Heart left ventricle (tissue), 13 donors: ENCODE measurements around the gene MET.

Experiments
- CTCF ChIP-seq, 12 donors: fragments of 200-600 bp; sonication (generic) in 4 of 12; IDR thresholded peaks; one replicate each; pipeline versions ENCODE4 v1.5.0 to v1.8.0; 2018 to 2022; ENCODE audit warnings: antibody characterized with exemption in 12 of 12, mild to moderate bottlenecking in 5 of 12
- POLR2A ChIP-seq, 2 donors: fragments of 450-650 bp; IDR thresholded peaks; one replicate each; pipeline ENCODE4 v1.6.1; 2017; ENCODE audit warnings: antibody characterized with exemption in 2 of 2, mild to moderate bottlenecking in 2 of 2, moderate library complexity in 2 of 2
- donor health status: ischemic (EF 13 %, LVEDD 7.1; RV severe dilation, severe dysfunction).
- donor health status: DM: no; HTN: yes; CAD: no.
- donor health status: DM: no; HTN: no; CAD: no.
- donor health status: ischemic (EF 25% LVEDD 6.9; RV normal size, moderate dysfunction).
- donor health status: ischemic (EF 25% LVEDD 5.7; RV mildly dilated, moderate dysfunction).
- donor health status: ischemic (EF 35%, LVEDD 5.7; RV mildly dilated, moderate dysfunction).
- donor health status: nonischemic (EF 11% LVEDD 7.7; RV severe dilation, severe dysfunction).
- donor health status: DM: yes; HTN: yes; CAD: no.
- donor health status: PGD.
- donor health status: ischemic (EF 29% LVEDD 5.4; RV normal size, mild dysfunction).
- donor health status: nonischemic (EF 23%, LVEDD 6.1; RV moderate dilation, normal function).

GRCh38 chr7:116724560-116725231 is 52.7 kb downstream of the MET start:
- TF ChIP-seq POLR2A (IDR thresholded peaks at IDR 0.05) (no peak), CTCF (IDR thresholded peaks at IDR 0.05) (no peak)
